Measurements from ENCODE around the gene ARHGEF7.

ARHGEF7 gene

GRCh38 chr13:111174377-111175114, 59.4 kb downstream of the ARHGEF7 start:
- TF ChIP-seq CTCF (IDR thresholded peaks at IDR 0.05) (no peak), ZFX (IDR thresholded peaks at IDR 0.05; ENCODE audit: borderline replicate concordance) (no peak)
- H3K27ac ChIP-seq = no peak overlapping the region

GRCh38 chr13:111175372-111175771, 60.3 kb downstream of the ARHGEF7 start:
- TF ChIP-seq ZFX (IDR thresholded peaks at IDR 0.05; ENCODE audit: borderline replicate concordance) (no peak), CTCF (IDR thresholded peaks at IDR 0.05) (no peak)
- H3K27ac ChIP-seq = no peak overlapping the region

GRCh38 chr13:111175935-111176334, 60.8 kb downstream of the ARHGEF7 start:
- H3K27ac ChIP-seq = no peak overlapping the region
- TF ChIP-seq ZFX (IDR thresholded peaks at IDR 0.05; ENCODE audit: borderline replicate concordance) (no peak), CTCF (IDR thresholded peaks at IDR 0.05) (no peak)

- no peak overlapping the region for H3K27ac ChIP-seq
- TF ChIP-seq ZFX (IDR thresholded peaks at IDR 0.05; ENCODE audit: borderline replicate concordance) (no peak), CTCF (IDR thresholded peaks at IDR 0.05) (no peak)
Measured at GRCh38 chr13:111176421-111176820, 61.3 kb downstream of the ARHGEF7 start.

GRCh38 chr13:111177081-111177711, 62.1 kb downstream of the ARHGEF7 start:
- no peak overlapping the region for H3K27ac ChIP-seq
- TF ChIP-seq ZFX (IDR thresholded peaks at IDR 0.05; ENCODE audit: borderline replicate concordance) (no peak), CTCF (IDR thresholded peaks at IDR 0.05) (no peak)

GRCh38 chr13:111177921-111178320, 62.8 kb downstream of the ARHGEF7 start:
- TF ChIP-seq ZFX (IDR thresholded peaks at IDR 0.05; ENCODE audit: borderline replicate concordance) (no peak), CTCF (IDR thresholded peaks at IDR 0.05) (no peak)
- no peak overlapping the region for H3K27ac ChIP-seq

- no peak overlapping the region for H3K27ac ChIP-seq
- TF ChIP-seq CTCF (IDR thresholded peaks at IDR 0.05) = no peak
- no peak for TF ChIP-seq ZFX (IDR thresholded peaks at IDR 0.05; ENCODE audit: borderline replicate concordance)
Measured at GRCh38 chr13:111178402-111178801, 63.3 kb downstream of the ARHGEF7 start.
